Measurements from ENCODE around the gene GRM2. TPM values are rescaled to one million over a fixed set of nuclear protein-coding genes. Genes with fewer than 3 reads are reported as not detected.

The GRM2 gene
- total and polyA plus RNA-seq, 2 of the 8 experiments (the other 6 are each of a cell fraction or from before 2014, with no cell fraction given): 3.9 to 10.5 TPM

GRCh38 chr3:51659942-51660341 is 46.9 kb upstream of the GRM2 start:
- Histone ChIP-seq H3K14ac (ENCODE audit: insufficient read length) (no peak overlapping the region), H4K91ac (replicated peaks; ENCODE audit: insufficient read length, low read length) (no peak overlapping the region), H3K4me2 (ENCODE audit: insufficient read depth in 1 of 2, low read depth in 2 of 2, low read length in 2 of 2) (no peak overlapping the region), H2AK5ac (ENCODE audit: low read depth, low read length) (no peak overlapping the region), H4K20me1 (replicated peaks in 1 of 2; ENCODE audit: control insufficient read depth in 1 of 2, insufficient read depth in 2 of 2, low read length in 2 of 2) (no peaks in the 10 kb centered on the region), H3K27ac (ENCODE audit: low read depth, low read length) (no peak overlapping the region), H4K5ac (ENCODE audit: insufficient read length, low read depth, low read length) (no peak overlapping the region), H3K79me1 (ENCODE audit: low read depth, low read length) (no peaks in the 10 kb centered on the region), H3K4me1 (replicated peaks in 1 of 4; ENCODE audit: control insufficient read depth in 3 of 4, insufficient read depth in 4 of 4, low read length in 3 of 4) (no peaks in the 10 kb centered on the region), H2BK15ac (ENCODE audit: low read length) (no peak overlapping the region), H2AFZ (ENCODE audit: low read length) (no peak overlapping the region), H3K27me3 (replicated peaks in 1 of 4; ENCODE audit: control insufficient read depth in 3 of 4, extremely low read depth in 1 of 4, insufficient read depth in 3 of 4, low read length in 3 of 4) (no peaks in the 10 kb centered on the region), H3K23me2 (ENCODE audit: low read depth, low read length) (no peaks in the 10 kb centered on the region), H4K8ac (ENCODE audit: extremely low read depth, insufficient read depth, low read length) (no peak overlapping the region), H2BK120ac (replicated peaks; ENCODE audit: low read depth, low read length) (no peak overlapping the region), H3K79me2 (ENCODE audit: control insufficient read depth in 1 of 2, insufficient read depth in 2 of 2, low read length in 2 of 2) (no peaks in the 10 kb centered on the region), H2BK5ac (ENCODE audit: low read depth, low read length) (no peak overlapping the region), H2BK12ac (ENCODE audit: low read depth, low read length) (no peak overlapping the region), H3K18ac (ENCODE audit: extremely low read depth, low read length) (no peak overlapping the region), H3K4me3 (ENCODE audit: extremely low read depth in 1 of 4, insufficient read depth in 2 of 4, low read depth in 3 of 4, low read length in 4 of 4) (no peak overlapping the region), H3K23ac (ENCODE audit: insufficient read length) (no peak overlapping the region), H3K9ac (replicated peaks in 1 of 4; ENCODE audit: extremely low read depth in 1 of 4, low read depth in 3 of 4, low read length in 3 of 4) (no peak overlapping the region), H2BK20ac (ENCODE audit: low read length) (no peak overlapping the region), H3K4ac (replicated peaks; ENCODE audit: insufficient read length, low read depth, low read length) (no peak overlapping the region), H3K36me3 (ENCODE audit: control insufficient read depth in 2 of 4, insufficient read depth in 4 of 4, low read length in 3 of 4) (peaks cover 4 to 36% (median 25%) of the 10 kb centered on the region in 4 experiments), H3K9me3 (ENCODE audit: insufficient read depth in 2 of 2, low read depth in 1 of 2, low read length in 1 of 2) (no peaks in the 10 kb centered on the region), H3K56ac (replicated peaks; ENCODE audit: insufficient read length, low read depth, low read length) (no peak overlapping the region)
- WGBS, 2 experiments (ENCODE audit: extremely low coverage in 1 of 2, insufficient coverage in 1 of 2, insufficient read length in 1 of 2, insufficient replicate concordance in 2 of 2, low coverage in 1 of 2, low lambda C conversion rate in 2 of 2, missing lambda C conversion rate in 1 of 2): 95% methylated on average over 9 of the region's 9 CpGs; no CpG with 5 or more reads in 1 of the 2 experiments
- FAIRE-seq (no peak), DNase-seq (ENCODE audit: low read depth in 1 of 2, low spot score in 2 of 2) (no peak)
- ChIA-PET CTCF (ENCODE audit: partially characterized antibody) (interaction anchor here (0.7 to 1.9 kb wide), 4 partner anchors 9 to 157 kb away, joined by 3 to 6 read pairs (median 3); no protein-coding TSS in a partner anchor), POLR2A (ENCODE audit: partially characterized antibody) (interaction anchor here (0.8 kb wide), 1 partner anchor 45 kb away, joined by 3 read pairs; no protein-coding TSS in a partner anchor)
- TF ChIP-seq CTBP2 (IDR thresholded peaks at IDR 0.05; ENCODE audit: borderline replicate concordance, insufficient read depth, insufficient read length, low read length) (no peak), SAP30 (IDR thresholded peaks at IDR 0.05; ENCODE audit: insufficient read depth, insufficient replicate concordance, low read length) (no peak), NRF1 (IDR thresholded peaks at IDR 0.05; ENCODE audit: low read depth, low read length) (no peak), POLR2AphosphoS5 (IDR thresholded peaks at IDR 0.05; ENCODE audit: low read depth, low read length) (no peak), SIN3A (conservative IDR thresholded peaks at IDR 0.05 in 1 of 2, IDR thresholded peaks at IDR 0.05 in 1 of 2; ENCODE audit: low read depth in 1 of 2, low read length in 2 of 2) (no peak), JUND (IDR thresholded peaks at IDR 0.05; ENCODE audit: low read length) (no peak), BRCA1 (IDR thresholded peaks at IDR 0.05; ENCODE audit: low read depth, low read length) (no peak), POLR2A (IDR thresholded peaks at IDR 0.05; ENCODE audit: control extremely low read depth in 1 of 2, low read depth in 2 of 2, low read length in 2 of 2) (no peak), BACH1 (IDR thresholded peaks at IDR 0.05; ENCODE audit: low read length) (no peak), RXRA (IDR thresholded peaks at IDR 0.05; ENCODE audit: insufficient read depth, low read depth, low read length) (no peak), KDM1A (IDR thresholded peaks at IDR 0.05; ENCODE audit: borderline replicate concordance, low read length) (no peak), USF2 (IDR thresholded peaks at IDR 0.05; ENCODE audit: low read length) (no peak)

Measured in H1 (cell line).